GM19023 (cell line): ENCODE measurements around the gene GPRIN2.
"Not testable (repeated sequence)": the region's sequence is repeated elsewhere in the genome, so short reads cannot be mapped to it uniquely, and the experiment has no call there.

ENCODE experiments used
- ATAC-seq: cut with Tn5 transposase; IDR thresholded peaks from one replicate; pipeline ENCODE4 v1.9.1; 2021; ENCODE audit warnings: mild to moderate bottlenecking, moderate library complexity; ENCODE audit not compliant: unreplicated experiment

The GPRIN2 gene

GRCh38 chr10:46522295-46523118, 34.0 kb downstream of the GPRIN2 start:
- ATAC-seq, result no peak

- no peak for ATAC-seq
Observed at GRCh38 chr10:46520941-46521340, 35.5 kb downstream of the GPRIN2 start.

- no peak for ATAC-seq
Observed at GRCh38 chr10:46520381-46520780, 36.1 kb downstream of the GPRIN2 start.

GRCh38 chr10:46518028-46518725, 38.3 kb downstream of the GPRIN2 start:
- no peak for ATAC-seq

GRCh38 chr10:46517541-46517940, 38.9 kb downstream of the GPRIN2 start:
- ATAC-seq, result no peak

- ATAC-seq, result no peak
Observed at GRCh38 chr10:46516660-46517416, 39.6 kb downstream of the GPRIN2 start.

GRCh38 chr10:46515793-46516192, 40.7 kb downstream of the GPRIN2 start:
- no peak for ATAC-seq

GRCh38 chr10:46515366-46515765, 41.1 kb downstream of the GPRIN2 start:
- no peak for ATAC-seq

- no peak for ATAC-seq
Observed at GRCh38 chr10:46514899-46515298, 41.6 kb downstream of the GPRIN2 start.

- no peak for ATAC-seq
Observed at GRCh38 chr10:46514431-46514861, 42.0 kb downstream of the GPRIN2 start.

- ATAC-seq, result not testable (repeated sequence)
Observed at GRCh38 chr10:46513333-46513732, 43.1 kb downstream of the GPRIN2 start.

GRCh38 chr10:46512725-46513124, 43.7 kb downstream of the GPRIN2 start:
- ATAC-seq, result not testable (repeated sequence)

- ATAC-seq, result not testable (repeated sequence)
Observed at GRCh38 chr10:46512002-46512401, 44.5 kb downstream of the GPRIN2 start.
